Smooth muscle cell (in vitro differentiated cells): ENCODE measurements around the gene LCORL. TPM values are rescaled to one million over a fixed set of nuclear protein-coding genes. Genes with fewer than 3 reads are reported as not detected.

Experiments used
- DNase-seq: peaks from one replicate; lab custom pipeline; 2025; ENCODE audit not compliant: unreplicated experiment; lab: John Stamatoyannopoulos, UW
- H2AFZ ChIP-seq: fragments of 200-600 bp; sonication (generic); 2 replicates; pipeline ENCODE4 v1.6.0; 2016; ENCODE audit warnings: antibody characterized with exemption, low read depth, mild to moderate bottlenecking
- H3F3A ChIP-seq: fragments of 200-600 bp; sonication (generic); 2 replicates; pipeline ENCODE4 v1.6.0; 2017; ENCODE audit warnings: antibody characterized with exemption, low read depth
- H3K27ac ChIP-seq: fragments of 200-600 bp; sonication (generic); 2 replicates; pipeline ENCODE4 v1.5.1; 2016; ENCODE audit warnings: low read depth, mild to moderate bottlenecking
- H3K27me3 ChIP-seq: fragments of 200-600 bp; sonication (generic); 2 replicates; pipeline ENCODE4 v1.6.1; 2016; ENCODE audit warnings: low read depth, mild to moderate bottlenecking
- H3K36me3 ChIP-seq: fragments of 200-600 bp; sonication (generic); 2 replicates; pipeline ENCODE4 v1.5.1; 2016; ENCODE audit warnings: low read depth
- H3K4me1 ChIP-seq: fragments of 200-600 bp; sonication (generic); 2 replicates; pipeline ENCODE4 v1.5.1; 2016; ENCODE audit warnings: low read depth
- H3K4me2 ChIP-seq: fragments of 200-600 bp; sonication (generic); 2 replicates; pipeline ENCODE4 v1.6.0; 2016; ENCODE audit warnings: mild to moderate bottlenecking
- H3K4me3 ChIP-seq: fragments of 200-600 bp; sonication (generic); 2 replicates; pipeline ENCODE4 v1.5.1; 2016; ENCODE audit warnings: mild to moderate bottlenecking
- H3K79me2 ChIP-seq: fragments of 200-600 bp; sonication (generic); 2 replicates; pipeline ENCODE4 v1.6.0; 2016; ENCODE audit warnings: low read depth, mild to moderate bottlenecking
- H3K9ac ChIP-seq: fragments of 200-600 bp; sonication (generic); 2 replicates; pipeline ENCODE4 v1.6.0; 2016; ENCODE audit warnings: low read depth
- H3K9me3 ChIP-seq: fragments of 200-600 bp; sonication (generic); replicated peaks from 2 replicates; pipeline ENCODE4 v1.5.1; 2016; ENCODE audit warnings: low read depth
- H4K20me1 ChIP-seq: fragments of 200-600 bp; sonication (generic); 2 replicates; pipeline ENCODE4 v1.6.0; 2016; ENCODE audit warnings: low read depth
- CTCF ChIP-seq: fragments of 200-600 bp; sonication (generic); IDR thresholded peaks from 2 replicates; pipeline ENCODE4 v1.5.1; 2017; ENCODE audit warnings: borderline replicate concordance, mild to moderate bottlenecking, antibody characterized with exemption; ENCODE audit not compliant: insufficient read depth, poor library complexity, severe bottlenecking
- WGBS: methylation state at CpG from one replicate; pipeline ENCODE4 v1.1.7; 2016; ENCODE audit warnings: low lambda C conversion rate; 5-methylcytosine and 5-hydroxymethylcytosine counted together
- polyA plus RNA-seq: library from polyadenylated mRNA; unstranded; fragments of >200 nt; fragmentation: Nextera tagmentation; extraction: Ambion mirVana; gene quantifications from 2 replicates; pipeline ENCODE4 v1.2.1, GENCODE V29; 2016
- total RNA-seq: library from RNA; depleted of rRNA; stranded (reverse); fragments of >200 nt; gene quantifications from 2 replicates; pipeline ENCODE4 v1.2.3, GENCODE V29; 2014

The LCORL gene
- total and polyA plus RNA-seq, 2 experiments from 2014 or later, result 11.2 to 16.6 TPM

- no peak for DNase-seq
- Histone ChIP-seq H2AFZ (no peak overlapping the region), H3K9ac (no peak overlapping the region), H3K27me3 (no peaks in the 10 kb centered on the region), H3K4me3 (no peak overlapping the region), H3F3A (no peaks in the 10 kb centered on the region), H3K4me2 (no peak overlapping the region), H3K36me3 (no peaks in the 10 kb centered on the region), H3K27ac (no peak overlapping the region), H3K4me1 (no peaks in the 10 kb centered on the region), H4K20me1 (no peaks in the 10 kb centered on the region), H3K79me2 (peaks cover 44% of the 10 kb centered on the region), H3K9me3 (no peaks in the 10 kb centered on the region)
- TF ChIP-seq CTCF, result no peak
Observed at GRCh38 chr4:17968721-17969120, 52.8 kb downstream of the LCORL start.

- no peaks in the 10 kb centered on the region for H3K4me1 ChIP-seq
- no peak for TF ChIP-seq CTCF
- no peaks in the 10 kb centered on the region for H3K9me3 ChIP-seq
- H3K79me2 ChIP-seq, result peaks cover 39% of the 10 kb centered on the region
- 97% methylated on average over 1 of the region's 1 CpG for WGBS
- no peaks in the 10 kb centered on the region for H4K20me1 ChIP-seq
- H3K36me3 ChIP-seq, result no peaks in the 10 kb centered on the region
- no peak overlapping the region for H3K27ac ChIP-seq
- no peak overlapping the region for H3K4me2 ChIP-seq
- no peak overlapping the region for H3K4me3 ChIP-seq
- H3K27me3 ChIP-seq, result no peaks in the 10 kb centered on the region
- H3K9ac ChIP-seq, result no peak overlapping the region
- no peak overlapping the region for H2AFZ ChIP-seq
- no peaks in the 10 kb centered on the region for H3F3A ChIP-seq
- no peak for DNase-seq
Observed at GRCh38 chr4:17967078-17967477, 54.5 kb downstream of the LCORL start.

- Histone ChIP-seq H3K9ac (no peak overlapping the region), H3K4me1 (no peaks in the 10 kb centered on the region), H3K79me2 (peaks cover 34% of the 10 kb centered on the region), H3K9me3 (no peaks in the 10 kb centered on the region), H4K20me1 (no peaks in the 10 kb centered on the region), H3K36me3 (peaks cover 5% of the 10 kb centered on the region), H3K4me3 (no peak overlapping the region), H3F3A (no peaks in the 10 kb centered on the region), H3K27me3 (no peaks in the 10 kb centered on the region), H2AFZ (no peak overlapping the region), H3K4me2 (no peak overlapping the region), H3K27ac (no peak overlapping the region)
- no peak for DNase-seq
- WGBS, result 97% methylated on average over 1 of the region's 1 CpG
- TF ChIP-seq CTCF, result no peak
Observed at GRCh38 chr4:17966312-17966711, 55.2 kb downstream of the LCORL start.

- Histone ChIP-seq H3K4me1 (no peaks in the 10 kb centered on the region), H3K79me2 (peaks cover 29% of the 10 kb centered on the region)
- no peak for TF ChIP-seq CTCF
Observed at GRCh38 chr4:17964576-17964975, 57.0 kb downstream of the LCORL start.

More at GRCh38 chr4:17964576-17964975, 57.0 kb downstream of the LCORL start:
- H3K27ac ChIP-seq, result no peak overlapping the region
- no peak for DNase-seq
- WGBS, result 98% methylated on average over 7 of the region's 7 CpGs
- no peak overlapping the region for H2AFZ ChIP-seq
- H3K4me3 ChIP-seq, result no peak overlapping the region
- H3K27me3 ChIP-seq, result no peaks in the 10 kb centered on the region
- H3K9me3 ChIP-seq, result no peaks in the 10 kb centered on the region
- no peaks in the 10 kb centered on the region for H3F3A ChIP-seq
- H3K4me2 ChIP-seq, result no peak overlapping the region
- peaks cover 9% of the 10 kb centered on the region for H3K36me3 ChIP-seq
- no peaks in the 10 kb centered on the region for H4K20me1 ChIP-seq
- H3K9ac ChIP-seq, result no peak overlapping the region
